Endothelial cell of umbilical vein (primary cell): ENCODE data around the gene CACNA1C. TPM values are rescaled to one million over a fixed set of nuclear protein-coding genes. Genes with fewer than 3 reads are reported as not detected.

Experiments
- BruUV-seq: library from RNA; stranded (reverse); fragments of 400-500 nt; replicated peaks from 2 replicates; lab custom pipeline; 2021; lab: Mats Ljungman, UMichigan
- CTCF ChIA-PET: fragments of 300-600, 350-600 bp; sonication (Branson Sonifier 250); formaldehyde crosslinking; loops from one replicate; lab custom pipeline; 2021; ENCODE audit warnings: antibody characterized with exemption, inconsistent platforms; lab: Charles Lee
- POLR2A ChIA-PET: fragments of 300-600, 350-600 bp; sonication (Branson Sonifier 250); formaldehyde crosslinking; loops from one replicate; lab custom pipeline; 2021; ENCODE audit warnings: antibody characterized with exemption, inconsistent platforms; lab: Charles Lee
- DNase-seq: peaks from one replicate; pipeline ENCODE4 v3.0.0-alpha.2; 2011; ENCODE audit warnings: low read depth, low spot score
- FAIRE-seq: peaks from 2 replicates; lab custom pipeline; 2011; peaks lifted over from hg19 to GRCh38; lab: Jason Lieb, UNC
- H2AFZ ChIP-seq: 2 replicates; pipeline ENCODE4 v1.6.0; 2012; ENCODE audit warnings: low read depth, low read length, control low read depth, inconsistent platforms
- H3K27ac ChIP-seq: 2 replicates; pipeline ENCODE4 v1.5.1; 2011; ENCODE audit warnings: low read depth, mild to moderate bottlenecking, control low read depth, low read length, moderate library complexity; ENCODE audit not compliant: insufficient read depth
- H3K27me3 ChIP-seq, 2 experiments: 2 replicates each; pipeline versions ENCODE4 v1.6.0 to v1.6.1; 2011; ENCODE audit warnings: low read length in 2 of 2, mixed read lengths in 1 of 2; ENCODE audit not compliant: control insufficient read depth in 2 of 2, insufficient read depth in 2 of 2
- H3K36me3 ChIP-seq, 2 experiments: 2 replicates in 1 of 2; 3 replicates in 1 of 2; pipeline ENCODE4 v1.5.1; 2011; ENCODE audit warnings: low read length in 2 of 2, mild to moderate bottlenecking in 1 of 2, moderate library complexity in 1 of 2; ENCODE audit not compliant: control insufficient read depth in 2 of 2, insufficient read depth in 2 of 2; ENCODE audit errors: extremely low read depth in 1 of 2
- H3K4me1 ChIP-seq: 3 replicates; pipeline ENCODE4 v1.5.1; 2011; ENCODE audit warnings: mild to moderate bottlenecking, low read length; ENCODE audit not compliant: control insufficient read depth, insufficient read depth; ENCODE audit errors: extremely low read depth
- H3K4me2 ChIP-seq: 2 replicates; pipeline ENCODE4 v1.6.1; 2011; ENCODE audit warnings: low read length, control low read depth, mixed read lengths; ENCODE audit not compliant: insufficient read depth
- H3K4me3 ChIP-seq, 3 experiments: fragments of 200-600 bp in 1 of 3; sonication (generic), shearing (Covaris generic) in 1 of 3; replicated peaks in 1 of 3; 2 replicates each; pipeline ENCODE4 v1.5.1; 2011 to 2016; ENCODE audit warnings: control low read depth in 3 of 3, low read length in 3 of 3, mild to moderate bottlenecking in 2 of 3, inconsistent platforms in 1 of 3, low read depth in 1 of 3, moderate library complexity in 1 of 3; ENCODE audit not compliant: insufficient read depth in 1 of 3
- H3K79me2 ChIP-seq: 2 replicates; pipeline ENCODE4 v1.6.0; 2012; ENCODE audit warnings: low read length, inconsistent platforms; ENCODE audit not compliant: control insufficient read depth, insufficient read depth
- H3K9ac ChIP-seq: replicated peaks from 2 replicates; pipeline ENCODE3; 2011; ENCODE audit warnings: low read length, control low read depth; ENCODE audit not compliant: insufficient read depth; ENCODE audit errors: extremely low read depth
- H3K9me1 ChIP-seq: replicated peaks from 3 replicates; pipeline ENCODE4 v1.6.0; 2011; ENCODE audit warnings: mild to moderate bottlenecking, low read length; ENCODE audit not compliant: control insufficient read depth, insufficient read depth; ENCODE audit errors: extremely low read depth
- H3K9me3 ChIP-seq: replicated peaks from 2 replicates; pipeline ENCODE4 v1.5.1; 2012; ENCODE audit warnings: low read length, inconsistent platforms; ENCODE audit not compliant: control insufficient read depth, insufficient read depth
- H4K20me1 ChIP-seq: replicated peaks from 2 replicates; pipeline ENCODE3; 2011; ENCODE audit warnings: mild to moderate bottlenecking, low read length; ENCODE audit not compliant: control insufficient read depth, insufficient read depth; ENCODE audit errors: extremely low read depth
- EZH2 ChIP-seq: IDR thresholded peaks from 2 replicates; pipeline ENCODE4 v1.6.1; 2012; ENCODE audit warnings: borderline replicate concordance, low read depth, mild to moderate bottlenecking, moderate library complexity, low read length, inconsistent platforms; ENCODE audit not compliant: severe bottlenecking
- FOS ChIP-seq: IDR thresholded peaks from 2 replicates; pipeline ENCODE4 v1.6.1; 2011; ENCODE audit warnings: mild to moderate bottlenecking, low read length, moderate library complexity, borderline replicate concordance; ENCODE audit not compliant: insufficient read depth
- GATA2 ChIP-seq: IDR thresholded peaks from 2 replicates; pipeline ENCODE4 v1.7.0; 2011; ENCODE audit warnings: low read depth, mild to moderate bottlenecking, moderate library complexity, mixed read lengths, low read length; ENCODE audit not compliant: insufficient read length, insufficient read depth
- JUN ChIP-seq: IDR thresholded peaks from 2 replicates; pipeline ENCODE4 v1.6.1; 2011; ENCODE audit warnings: borderline replicate concordance, low read depth; ENCODE audit not compliant: insufficient read length, insufficient read depth
- MYC ChIP-seq: IDR thresholded peaks from one replicate; pipeline ENCODE4 v1.6.1; 2011; ENCODE audit warnings: mild to moderate bottlenecking, low read depth, low read length
- POLR2A ChIP-seq: IDR thresholded peaks from 2 replicates; pipeline ENCODE4 v1.6.1; 2012; ENCODE audit warnings: low read depth, mild to moderate bottlenecking, control low read depth, low read length
- POLR2AphosphoS5 ChIP-seq: IDR thresholded peaks from 2 replicates; pipeline ENCODE4 v1.6.1; 2012; ENCODE audit warnings: low read depth, mild to moderate bottlenecking, control low read depth, low read length, moderate library complexity; ENCODE audit not compliant: insufficient read depth
- dilution Hi-C: fragments of 300-500 bp; cut with MboI; formaldehyde crosslinking; loops from one replicate; pipeline ENCODE4 v1.15.0; 2019; ENCODE audit warnings: low sequenced_read_pairs; ENCODE audit not compliant: extremely low pct_ligation_motif_present
- intact Hi-C: fragments of 100-400 bp; cut with micrococcal nuclease; formaldehyde crosslinking; loops from one replicate; pipeline ENCODE4 v1.10.0; 2022
- polyA plus RNA-seq, 4 experiments: library from polyadenylated mRNA; depleted of rRNA in 3 of 4; stranded (reverse) in 3 of 4; unstranded in 1 of 4; fragments of >200 nt; gene quantifications; 2 replicates each; pipeline versions ENCODE4 v1.2.1 to v1.2.3, GENCODE V29; 2011 to 2012; ENCODE audit warnings: missing spikeins in 1 of 4
- total RNA-seq: library from RNA; stranded (reverse); gene quantifications from 2 replicates; pipeline ENCODE4 v1.2.3, GENCODE V29; 2021
- TF ChIP-seq, protein P1 (sequence below), 2 donors: IDR thresholded peaks; 1 replicate in 1 of 2; 2 replicates in 1 of 2; pipeline ENCODE4 v1.5.1; 2011; ENCODE audit warnings: low read length in 2 of 2, mild to moderate bottlenecking in 2 of 2, moderate library complexity in 2 of 2, control low read depth in 1 of 2, inconsistent platforms in 1 of 2, low read depth in 1 of 2; ENCODE audit not compliant: insufficient read depth in 1 of 2; ENCODE audit errors: extremely low read depth in 1 of 2
- TF ChIP-seq, protein P2 (sequence below): IDR thresholded peaks from 2 replicates; pipeline ENCODE4 v1.6.1; 2011; ENCODE audit not compliant: insufficient read depth, insufficient read length

The CACNA1C gene
- total and polyA plus RNA-seq, 2 donors (not counting 3 experiments of a cell fraction or from before 2014, with no cell fraction given) = not detected

GRCh38 chr12:2218706-2219105 is 165.9 kb downstream of the CACNA1C start:
- intact Hi-C loops = no loop called here
- ChIA-PET CTCF (no interaction called here), POLR2A (no interaction called here)
- dilution Hi-C loops = no loop called here
- Histone ChIP-seq H3K9me1 (no peaks in the 10 kb centered on the region), H3K9ac (no peak overlapping the region), H3K36me3 (no peaks in the 10 kb centered on the region), H3K27ac (no peak overlapping the region), H3K4me1 (no peaks in the 10 kb centered on the region), H3K27me3 (no peaks in the 10 kb centered on the region), H3K79me2 (no peaks in the 10 kb centered on the region), H3K4me3 (no peak overlapping the region), H4K20me1 (no peaks in the 10 kb centered on the region), H3K9me3 (no peaks in the 10 kb centered on the region), H3K4me2 (no peak overlapping the region), H2AFZ (no peak overlapping the region)
- DNase-seq (no peak), FAIRE-seq (no peak)
- BruUV-seq = no TSS peak
- no peak for TF ChIP-seq EZH2
- no peak for TF ChIP-seq FOS
- TF ChIP-seq, protein P1, sequence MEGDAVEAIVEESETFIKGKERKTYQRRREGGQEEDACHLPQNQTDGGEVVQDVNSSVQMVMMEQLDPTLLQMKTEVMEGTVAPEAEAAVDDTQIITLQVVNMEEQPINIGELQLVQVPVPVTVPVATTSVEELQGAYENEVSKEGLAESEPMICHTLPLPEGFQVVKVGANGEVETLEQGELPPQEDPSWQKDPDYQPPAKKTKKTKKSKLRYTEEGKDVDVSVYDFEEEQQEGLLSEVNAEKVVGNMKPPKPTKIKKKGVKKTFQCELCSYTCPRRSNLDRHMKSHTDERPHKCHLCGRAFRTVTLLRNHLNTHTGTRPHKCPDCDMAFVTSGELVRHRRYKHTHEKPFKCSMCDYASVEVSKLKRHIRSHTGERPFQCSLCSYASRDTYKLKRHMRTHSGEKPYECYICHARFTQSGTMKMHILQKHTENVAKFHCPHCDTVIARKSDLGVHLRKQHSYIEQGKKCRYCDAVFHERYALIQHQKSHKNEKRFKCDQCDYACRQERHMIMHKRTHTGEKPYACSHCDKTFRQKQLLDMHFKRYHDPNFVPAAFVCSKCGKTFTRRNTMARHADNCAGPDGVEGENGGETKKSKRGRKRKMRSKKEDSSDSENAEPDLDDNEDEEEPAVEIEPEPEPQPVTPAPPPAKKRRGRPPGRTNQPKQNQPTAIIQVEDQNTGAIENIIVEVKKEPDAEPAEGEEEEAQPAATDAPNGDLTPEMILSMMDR (IDR thresholded peaks at IDR 0.05; ENCODE audit: extremely low read depth in 1 of 2, insufficient read depth in 1 of 2, low read depth in 1 of 2, low read length in 2 of 2) = no peak
- TF ChIP-seq, protein P2, sequence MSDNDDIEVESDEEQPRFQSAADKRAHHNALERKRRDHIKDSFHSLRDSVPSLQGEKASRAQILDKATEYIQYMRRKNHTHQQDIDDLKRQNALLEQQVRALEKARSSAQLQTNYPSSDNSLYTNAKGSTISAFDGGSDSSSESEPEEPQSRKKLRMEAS = no peak
- TF ChIP-seq POLR2A = no peak
- no peak for TF ChIP-seq MYC
- no peak for TF ChIP-seq GATA2
- TF ChIP-seq JUN = no peak
- TF ChIP-seq POLR2AphosphoS5 = no peak
